H9 (cell line): Measurements from ENCODE around the gene INTS1. TPM values are rescaled to one million over a fixed set of nuclear protein-coding genes. Genes with fewer than 3 reads are reported as not detected.

Experiments used
- DNase-seq: peaks from one replicate; pipeline ENCODE4 v3.0.0-alpha.2; 2017
- H2AFZ ChIP-seq: one replicate; pipeline ENCODE4 v1.6.1; 2013; ENCODE audit warnings: mild to moderate bottlenecking, low read length, control low read depth, moderate library complexity
- H2AK5ac ChIP-seq: 2 replicates; pipeline ENCODE4 v1.6.1; 2013; ENCODE audit warnings: low read length, control low read depth, mixed read lengths; ENCODE audit not compliant: insufficient read length
- H2BK120ac ChIP-seq: one replicate; pipeline ENCODE4 v1.6.1; 2013; ENCODE audit warnings: low read depth, mild to moderate bottlenecking, low read length, control low read depth, inconsistent platforms; ENCODE audit not compliant: poor library complexity, severe bottlenecking
- H2BK12ac ChIP-seq: 2 replicates; pipeline ENCODE4 v1.6.1; 2013; ENCODE audit warnings: low read length, control low read depth, mixed read lengths, low read depth; ENCODE audit not compliant: insufficient read length
- H2BK15ac ChIP-seq: 2 replicates; pipeline ENCODE4 v1.6.1; 2013; ENCODE audit warnings: low read depth, low read length, control low read depth
- H2BK20ac ChIP-seq: one replicate; pipeline ENCODE4 v1.6.1; 2013; ENCODE audit warnings: low read depth, mild to moderate bottlenecking, low read length, control low read depth, inconsistent platforms; ENCODE audit not compliant: poor library complexity, severe bottlenecking
- H2BK5ac ChIP-seq: 2 replicates; pipeline ENCODE4 v1.6.1; 2013; ENCODE audit warnings: low read length, control low read depth, mixed read lengths; ENCODE audit not compliant: insufficient read length
- H3K14ac ChIP-seq: 2 replicates; pipeline ENCODE4 v1.6.1; 2013; ENCODE audit warnings: low read length, control low read depth; ENCODE audit not compliant: insufficient read depth
- H3K18ac ChIP-seq: 2 replicates; pipeline ENCODE4 v1.6.1; 2013; ENCODE audit warnings: low read depth, mild to moderate bottlenecking, mixed read lengths, low read length, control low read depth; ENCODE audit not compliant: insufficient read length
- H3K23ac ChIP-seq: 2 replicates; pipeline ENCODE4 v1.6.1; 2013; ENCODE audit warnings: low read length, control low read depth, mixed read lengths, low read depth; ENCODE audit not compliant: insufficient read length
- H3K23me2 ChIP-seq: 2 replicates; pipeline ENCODE4 v1.6.1; 2013; ENCODE audit warnings: low read depth, mild to moderate bottlenecking, mixed read lengths, low read length, control low read depth; ENCODE audit not compliant: insufficient read length, poor library complexity, severe bottlenecking
- H3K27ac ChIP-seq: 2 replicates; pipeline ENCODE4 v1.5.1; 2013; ENCODE audit warnings: low read length, control low read depth, mixed read lengths, low read depth; ENCODE audit not compliant: insufficient read length
- H3K27me3 ChIP-seq: 2 replicates; pipeline ENCODE4 v1.6.1; 2013; ENCODE audit warnings: low read length, control low read depth, inconsistent platforms; ENCODE audit not compliant: insufficient read depth
- H3K4ac ChIP-seq: 2 replicates; pipeline ENCODE4 v1.6.1; 2013; ENCODE audit warnings: low read depth, mild to moderate bottlenecking, control low read depth, inconsistent platforms, low read length, moderate library complexity
- H3K4me1 ChIP-seq: 2 replicates; pipeline ENCODE4 v1.6.1; 2013; ENCODE audit warnings: low read length, control low read depth, inconsistent platforms; ENCODE audit not compliant: insufficient read depth
- H3K4me2 ChIP-seq: 2 replicates; pipeline ENCODE4 v1.6.1; 2013; ENCODE audit warnings: low read length, control low read depth, mixed read lengths; ENCODE audit not compliant: insufficient read length, insufficient read depth
- H3K56ac ChIP-seq: 2 replicates; pipeline ENCODE4 v1.6.1; 2013; ENCODE audit warnings: low read depth, mild to moderate bottlenecking, mixed read lengths, low read length, control low read depth; ENCODE audit not compliant: insufficient read length
- H3K79me1 ChIP-seq: 2 replicates; pipeline ENCODE4 v1.6.1; 2013; ENCODE audit warnings: low read depth, mild to moderate bottlenecking, moderate library complexity, low read length, control low read depth, inconsistent platforms; ENCODE audit not compliant: insufficient read depth, poor library complexity, severe bottlenecking
- H3K79me2 ChIP-seq: 2 replicates; pipeline ENCODE4 v1.6.1; 2013; ENCODE audit warnings: low read length, control low read depth, inconsistent platforms; ENCODE audit not compliant: insufficient read depth
- H3K9ac ChIP-seq: 2 replicates; pipeline ENCODE4 v1.6.1; 2013; ENCODE audit warnings: low read length, control low read depth, mixed read lengths; ENCODE audit not compliant: insufficient read length; ENCODE audit errors: extremely low read depth
- H3K9me3 ChIP-seq: one replicate; pipeline ENCODE4 v1.6.1; 2013; ENCODE audit warnings: low read depth, low read length, inconsistent platforms; ENCODE audit not compliant: control insufficient read depth
- H3T11ph ChIP-seq: one replicate; pipeline ENCODE4 v1.6.1; 2013; ENCODE audit warnings: mild to moderate bottlenecking, low read length, control low read depth, inconsistent platforms
- H4K20me1 ChIP-seq: one replicate; pipeline ENCODE4 v1.6.1; 2013; ENCODE audit not compliant: control insufficient read depth, insufficient read length, insufficient read depth
- H4K5ac ChIP-seq: 2 replicates; pipeline ENCODE4 v1.6.1; 2013; ENCODE audit warnings: low read depth, mild to moderate bottlenecking, mixed read lengths, low read length, control low read depth; ENCODE audit not compliant: insufficient read length
- H4K8ac ChIP-seq: replicated peaks from 2 replicates; pipeline ENCODE4 v1.6.1; 2013; ENCODE audit warnings: low read length, control low read depth, mixed read lengths, low read depth; ENCODE audit not compliant: insufficient read length
- H4K91ac ChIP-seq: 2 replicates; pipeline ENCODE4 v1.6.1; 2013; ENCODE audit warnings: low read depth, mild to moderate bottlenecking, moderate library complexity, mixed read lengths, low read length, control low read depth; ENCODE audit not compliant: insufficient read length
- H3K27ac Mint-ChIP-seq, 3 experiments: 2 replicates in 2 of 3; 3 replicates in 1 of 3; pipeline ENCODE4 v1.8.0; 2020 to 2021; ENCODE audit warnings: mixed read lengths in 3 of 3, mild to moderate bottlenecking in 1 of 3, moderate library complexity in 1 of 3
- H3K27me3 Mint-ChIP-seq: 2 replicates; pipeline ENCODE4 v1.8.0; 2021; ENCODE audit warnings: low read depth, mild to moderate bottlenecking, moderate library complexity, mixed read lengths
- H3K36me3 Mint-ChIP-seq, 3 experiments: 2 replicates in 2 of 3; 3 replicates in 1 of 3; pipeline ENCODE4 v1.8.0; 2020 to 2021; ENCODE audit warnings: low read depth in 3 of 3, mixed read lengths in 3 of 3; ENCODE audit not compliant: insufficient read depth in 1 of 3
- H3K4me1 Mint-ChIP-seq, 2 experiments: 2 replicates each; pipeline ENCODE4 v1.8.0; 2020; ENCODE audit warnings: mixed read lengths in 2 of 2
- H3K4me3 Mint-ChIP-seq, 2 experiments: 2 replicates in 1 of 2; 3 replicates in 1 of 2; pipeline ENCODE4 v1.8.0; 2020 to 2021; ENCODE audit warnings: mild to moderate bottlenecking in 2 of 2, mixed read lengths in 2 of 2, moderate library complexity in 1 of 2
- H3K9me3 Mint-ChIP-seq, 2 experiments: 2 replicates in 1 of 2; 3 replicates in 1 of 2; pipeline ENCODE4 v1.8.0; 2020; ENCODE audit warnings: mild to moderate bottlenecking in 2 of 2, mixed read lengths in 2 of 2, moderate library complexity in 1 of 2
- CTCF ChIP-seq: fragments of 200-600 bp; sonication (generic); conservative IDR thresholded peaks from 3 replicates; pipeline ENCODE4 v1.8.0; 2021; ENCODE audit warnings: antibody characterized with exemption, mild to moderate bottlenecking
- WGBS: extraction: QIAGEN DNeasy Blood & Tissue Kit; methylation state at CpG from one replicate; pipeline ENCODE4 v1.1.7; 2013; ENCODE audit warnings: missing lambda C conversion rate, low lambda C conversion rate, mixed read lengths; ENCODE audit not compliant: insufficient read length; ENCODE audit errors: extremely low coverage; 5-methylcytosine and 5-hydroxymethylcytosine counted together
- total RNA-seq: library from RNA; stranded (reverse); gene quantifications from 2 replicates; pipeline ENCODE4 v1.2.1, GENCODE V29; 2021

The INTS1 gene
- total RNA-seq, 1 experiment from 2014 or later: 133 TPM

DNA sequence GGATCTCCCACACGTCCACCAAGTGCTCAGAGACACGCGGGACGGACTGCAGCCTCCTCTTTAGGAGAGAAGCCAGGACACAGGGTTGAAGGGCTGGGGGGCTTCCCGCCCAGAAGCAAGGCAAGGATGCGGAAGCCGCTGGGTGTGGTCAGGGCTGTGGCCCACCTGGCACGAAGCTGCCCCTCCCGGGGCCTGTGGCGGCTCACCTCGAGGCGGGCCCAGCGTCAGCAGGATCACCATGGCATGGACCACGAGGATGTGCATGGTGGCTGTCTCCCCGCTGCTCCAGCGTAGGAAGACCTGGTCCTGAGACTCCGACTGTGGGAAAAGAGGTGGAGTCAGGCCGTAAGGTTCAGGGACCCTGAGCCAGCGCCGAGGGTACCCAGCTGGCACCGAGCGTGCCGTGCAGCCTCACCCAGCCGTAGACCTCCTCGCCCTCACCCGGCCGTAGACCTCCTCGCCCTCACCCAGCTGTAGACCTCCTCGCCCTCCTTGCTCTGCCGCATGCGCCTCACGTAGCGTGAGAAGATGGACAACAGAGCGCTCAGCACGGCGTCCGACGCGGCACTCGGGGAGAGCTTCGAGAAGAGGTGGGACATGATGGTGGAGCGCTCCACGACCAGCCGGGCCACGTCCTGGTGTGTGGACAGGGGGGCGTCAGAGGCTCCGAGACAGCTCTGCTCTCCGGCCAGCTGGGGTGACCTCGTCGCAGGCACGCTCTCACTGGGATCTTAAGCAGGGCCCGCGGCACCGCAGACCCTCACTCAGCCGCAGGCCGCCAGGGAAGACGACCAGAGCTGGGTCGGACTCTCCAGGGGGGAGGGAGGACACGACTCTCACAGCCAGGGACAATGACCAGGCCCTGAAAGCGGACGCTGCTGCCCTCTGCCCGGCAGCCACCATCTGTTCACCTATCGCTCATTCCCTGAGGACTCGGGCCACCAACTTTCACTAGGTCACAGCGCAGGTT lies 20.4 kb downstream of the INTS1 start:
- no peak overlapping the region for H3K9ac ChIP-seq
- no peak overlapping the region for H2AFZ ChIP-seq
- H3K56ac ChIP-seq: no peak overlapping the region
- no peaks in the 10 kb centered on the region for H3K79me1 ChIP-seq
- H3K4me1 Mint-ChIP-seq: no peaks in the 10 kb centered on the region
- no peak overlapping the region for H4K8ac ChIP-seq
- no peak overlapping the region for H3T11ph ChIP-seq
- H3K4ac ChIP-seq: no peak overlapping the region
- no peaks in the 10 kb centered on the region for H3K79me2 ChIP-seq
- no peak overlapping the region for H3K18ac ChIP-seq
- H3K27ac ChIP-seq: no peak overlapping the region
- DNase-seq: no peak
- no peaks in the 10 kb centered on the region for H3K9me3 Mint-ChIP-seq
- H4K20me1 ChIP-seq: no peaks in the 10 kb centered on the region
- no peak overlapping the region for H3K14ac ChIP-seq
- H3K36me3 Mint-ChIP-seq: peaks cover 11 to 62% (median 51%) of the 10 kb centered on the region in 3 experiments
- H3K4me3 Mint-ChIP-seq: no peak overlapping the region
- H3K27ac Mint-ChIP-seq: no peak overlapping the region
- H2BK5ac ChIP-seq: no peak overlapping the region
- no peak overlapping the region for H2BK15ac ChIP-seq
- H2BK120ac ChIP-seq: no peak overlapping the region
- H3K23me2 ChIP-seq: no peaks in the 10 kb centered on the region
- no peaks in the 10 kb centered on the region for H3K9me3 ChIP-seq
- H4K91ac ChIP-seq: no peak overlapping the region
- H2AK5ac ChIP-seq: no peak overlapping the region
- H3K23ac ChIP-seq: no peak overlapping the region
- no peak overlapping the region for H4K5ac ChIP-seq
- H2BK20ac ChIP-seq: no peak overlapping the region
- no peaks in the 10 kb centered on the region for H3K4me1 ChIP-seq
- H2BK12ac ChIP-seq: no peak overlapping the region
- no peak for TF ChIP-seq CTCF
- H3K27me3 ChIP-seq: no peaks in the 10 kb centered on the region
- no CpG with 5 or more reads among the region's 65 CpGs for WGBS
- H3K27me3 Mint-ChIP-seq: no peaks in the 10 kb centered on the region
- no peak overlapping the region for H3K4me2 ChIP-seq
